ENCODE data around the gene UPB1.

Gene UPB1

GRCh38 chr22:24514241-24515026 lies 19.3 kb downstream of the UPB1 start:
- POLR2A ChIA-PET = no interaction called here
- CTCF ChIA-PET = no interaction called here
- TF ChIP-seq CTBP1 (IDR thresholded peaks at IDR 0.05; ENCODE audit: borderline replicate concordance) = no peak
- DNase-seq (ENCODE audit: extremely low spot score) = no peak

GRCh38 chr22:24515027-24515338 lies 19.9 kb downstream of the UPB1 start:
- ChIA-PET CTCF (no interaction called here), POLR2A (no interaction called here)
- no peak for DNase-seq (ENCODE audit: extremely low spot score)
- no peak for TF ChIP-seq ZNF384 (IDR thresholded peaks at IDR 0.05)
- no peak for TF ChIP-seq PKNOX1 (IDR thresholded peaks at IDR 0.05)
- no peak for TF ChIP-seq FOXA1 (IDR thresholded peaks at IDR 0.05)
- no peak for TF ChIP-seq TARDBP (IDR thresholded peaks at IDR 0.05)
- TF ChIP-seq NFRKB (IDR thresholded peaks at IDR 0.05) = no peak
- no peak for TF ChIP-seq SUZ12 (IDR thresholded peaks at IDR 0.05)
- TF ChIP-seq BHLHE40 (IDR thresholded peaks at IDR 0.05; ENCODE audit: borderline replicate concordance) = no peak
- TF ChIP-seq ELF4 (IDR thresholded peaks at IDR 0.05) = no peak
- no peak for TF ChIP-seq FOXM1 (IDR thresholded peaks at IDR 0.05; ENCODE audit: borderline replicate concordance)
- no peak for TF ChIP-seq ARNT (IDR thresholded peaks at IDR 0.05)
- no peak for TF ChIP-seq FOXK2 (IDR thresholded peaks at IDR 0.05)
- TF ChIP-seq L3MBTL2 (conservative IDR thresholded peaks at IDR 0.05) = no peak
- no peak for TF ChIP-seq CTBP1 (IDR thresholded peaks at IDR 0.05; ENCODE audit: borderline replicate concordance)
- TF ChIP-seq HDGF (IDR thresholded peaks at IDR 0.05; ENCODE audit: borderline replicate concordance) = no peak
- TF ChIP-seq SP1 (IDR thresholded peaks at IDR 0.05) = no peak
- TF ChIP-seq LEF1 (IDR thresholded peaks at IDR 0.05; ENCODE audit: borderline replicate concordance) = no peak

- CTCF ChIA-PET = interaction anchor here (0.6 kb wide), 1 partner anchor 10 kb away, joined by 5 read pairs; no protein-coding TSS in a partner anchor
- POLR2A ChIA-PET = no interaction called here
- TF ChIP-seq FOXM1 (IDR thresholded peaks at IDR 0.05; ENCODE audit: borderline replicate concordance) (no peak), NFRKB (IDR thresholded peaks at IDR 0.05) (no peak), SP1 (IDR thresholded peaks at IDR 0.05) (no peak), ARNT (IDR thresholded peaks at IDR 0.05) (no peak), PKNOX1 (IDR thresholded peaks at IDR 0.05) (no peak), LEF1 (IDR thresholded peaks at IDR 0.05; ENCODE audit: borderline replicate concordance) (no peak), FOXK2 (IDR thresholded peaks at IDR 0.05) (no peak), BHLHE40 (IDR thresholded peaks at IDR 0.05; ENCODE audit: borderline replicate concordance) (no peak), ZNF384 (IDR thresholded peaks at IDR 0.05) (no peak), TARDBP (IDR thresholded peaks at IDR 0.05) (no peak), CTBP1 (IDR thresholded peaks at IDR 0.05; ENCODE audit: borderline replicate concordance) (no peak), SUZ12 (IDR thresholded peaks at IDR 0.05) (no peak), ELF4 (IDR thresholded peaks at IDR 0.05) (no peak), FOXA1 (IDR thresholded peaks at IDR 0.05) (no peak), L3MBTL2 (conservative IDR thresholded peaks at IDR 0.05) (no peak), HDGF (IDR thresholded peaks at IDR 0.05; ENCODE audit: borderline replicate concordance) (no peak)
- no peak for DNase-seq (ENCODE audit: extremely low spot score)
These were observed 21.2 kb downstream of the UPB1 start for GRCh38 chr22:24516301-24516737.

- no peak for DNase-seq (ENCODE audit: extremely low spot score)
- ChIA-PET POLR2A (no interaction called here), CTCF (no interaction called here)
These were observed 22.3 kb downstream of the UPB1 start for GRCh38 chr22:24517446-24517845.

GRCh38 chr22:24518228-24518627 lies 23.1 kb downstream of the UPB1 start:
- no peak for DNase-seq (ENCODE audit: extremely low spot score)
- ChIA-PET POLR2A (no interaction called here), CTCF (no interaction called here)
- no peak for TF ChIP-seq SP1 (IDR thresholded peaks at IDR 0.05)
- no peak for TF ChIP-seq SUZ12 (IDR thresholded peaks at IDR 0.05)
- no peak for TF ChIP-seq L3MBTL2 (conservative IDR thresholded peaks at IDR 0.05)
- no peak for TF ChIP-seq HDGF (IDR thresholded peaks at IDR 0.05; ENCODE audit: borderline replicate concordance)
- no peak for TF ChIP-seq NFRKB (IDR thresholded peaks at IDR 0.05)
- TF ChIP-seq ARNT (IDR thresholded peaks at IDR 0.05) = no peak
- no peak for TF ChIP-seq FOXM1 (IDR thresholded peaks at IDR 0.05; ENCODE audit: borderline replicate concordance)
- no peak for TF ChIP-seq ELF4 (IDR thresholded peaks at IDR 0.05)
- no peak for TF ChIP-seq TARDBP (IDR thresholded peaks at IDR 0.05)
- TF ChIP-seq CTBP1 (IDR thresholded peaks at IDR 0.05; ENCODE audit: borderline replicate concordance) = no peak
- no peak for TF ChIP-seq PKNOX1 (IDR thresholded peaks at IDR 0.05)

More at GRCh38 chr22:24517446-24517845, 22.3 kb downstream of the UPB1 start:
- TF ChIP-seq TARDBP (IDR thresholded peaks at IDR 0.05) (no peak), FOXK2 (IDR thresholded peaks at IDR 0.05) (no peak)

GRCh38 chr22:24518771-24519485 lies 23.8 kb downstream of the UPB1 start:
- CTCF ChIA-PET = no interaction called here
- POLR2A ChIA-PET = no interaction called here
- TF ChIP-seq FOXA1 (IDR thresholded peaks at IDR 0.05) (no peak), L3MBTL2 (conservative IDR thresholded peaks at IDR 0.05) (no peak), FOXM1 (IDR thresholded peaks at IDR 0.05; ENCODE audit: borderline replicate concordance) (no peak), ELF4 (IDR thresholded peaks at IDR 0.05) (no peak), ARNT (IDR thresholded peaks at IDR 0.05) (no peak)
- no peak for DNase-seq (ENCODE audit: extremely low spot score)
